Cortex of kidney (tissue), 1 donor: ENCODE results near the gene GLT8D1.

Source experiments
- DNase-seq: peaks from one replicate; lab custom pipeline; 2025; lab: John Stamatoyannopoulos, UW

The GLT8D1 gene

DNA sequence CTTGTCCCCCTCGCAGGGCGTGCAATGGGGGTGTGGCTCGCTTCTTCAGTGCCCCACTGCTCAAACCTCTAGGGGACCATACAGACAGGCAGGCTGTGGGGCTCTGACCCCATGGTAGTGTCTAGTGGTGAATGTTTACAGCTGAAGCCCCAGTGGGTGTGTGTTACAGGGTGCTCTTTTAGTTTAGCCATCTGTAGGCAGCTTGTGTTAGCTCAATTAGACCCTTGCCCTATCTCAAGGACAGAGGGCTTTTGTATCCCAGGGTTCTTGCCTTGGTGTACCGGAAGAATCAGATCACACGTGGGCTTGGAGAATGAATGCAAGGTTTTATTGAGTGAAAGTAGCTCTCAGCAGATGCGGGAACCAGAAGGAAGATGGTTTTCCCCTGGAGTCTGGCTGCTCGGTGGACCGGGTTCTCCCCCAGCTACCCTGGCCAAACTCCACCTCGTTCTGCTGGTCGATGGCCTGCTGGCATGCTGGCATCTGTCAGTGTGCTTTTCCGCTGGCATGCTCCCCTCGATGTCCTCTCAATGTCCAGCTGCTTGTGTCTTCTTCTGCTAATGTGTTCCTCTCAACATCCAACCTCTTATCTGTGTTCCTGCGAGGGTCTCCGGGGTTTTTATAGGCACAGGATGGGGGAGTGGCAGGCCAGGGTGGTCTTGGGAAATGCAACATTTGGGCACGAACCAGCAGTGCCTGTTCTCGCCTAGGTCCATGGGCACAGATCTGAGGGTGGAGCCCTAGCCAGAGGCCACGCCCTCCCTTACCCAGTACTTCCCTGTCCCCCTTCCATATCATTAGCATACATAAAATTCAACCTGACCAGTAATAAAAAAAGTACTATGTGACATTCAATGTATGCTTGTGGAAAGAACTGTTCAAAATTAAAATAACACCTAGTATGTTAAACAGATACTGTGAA lies 7.0 kb upstream of the GLT8D1 start:
- DNase-seq, result no peak

DNA sequence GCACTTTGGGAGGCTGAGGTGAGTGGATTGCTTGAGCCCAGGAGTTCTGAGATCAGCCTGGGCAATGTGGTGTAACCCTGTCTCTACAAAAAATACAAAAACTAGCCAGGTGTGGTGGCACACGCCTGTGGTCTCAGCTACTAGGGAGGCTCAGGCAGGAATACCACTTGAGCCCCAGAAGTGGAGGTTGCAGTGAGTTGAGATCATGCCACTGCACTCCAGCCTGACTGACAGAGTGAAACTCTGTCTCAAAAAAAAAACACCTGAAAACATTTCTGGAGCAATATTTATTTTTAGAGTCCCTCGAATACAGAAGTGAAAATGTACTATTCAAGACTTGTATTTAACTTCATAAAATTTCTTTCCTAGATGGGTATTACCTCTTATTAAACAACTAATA lies 4.9 kb upstream of the GLT8D1 start:
- no peak for DNase-seq

DNA sequence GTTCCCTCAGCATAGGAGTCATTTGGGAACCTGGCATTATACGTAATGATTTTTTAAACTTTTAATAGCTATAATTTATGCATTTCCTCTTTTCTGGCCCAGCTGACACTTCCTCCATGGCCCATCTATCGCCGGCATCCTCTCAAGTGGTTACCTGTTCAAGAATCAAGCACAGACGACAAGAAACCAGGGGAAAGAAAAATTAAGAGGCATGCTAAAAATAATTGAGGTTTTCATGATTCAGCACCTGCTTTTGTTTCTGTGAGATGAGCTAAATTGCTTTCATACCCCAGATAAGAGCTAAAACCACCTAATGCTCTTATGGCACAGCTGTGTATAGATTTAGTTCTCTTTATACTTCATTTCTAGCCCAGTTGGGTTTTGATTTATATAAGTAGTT lies 2.0 kb upstream of the GLT8D1 start:
- no peak for DNase-seq

DNA sequence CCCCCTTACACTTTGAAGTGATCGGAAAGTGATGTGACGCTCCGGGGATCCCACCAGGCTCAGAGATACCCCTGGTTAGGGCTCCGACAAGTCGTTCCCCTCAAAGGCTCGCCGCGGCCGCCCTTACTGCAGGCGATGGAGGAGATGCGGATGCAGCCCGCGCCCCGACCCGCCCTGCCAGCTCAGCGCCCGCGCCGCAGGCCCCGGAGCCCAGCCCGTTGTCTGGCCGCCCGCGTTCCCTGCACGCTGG lies 228 bp downstream of the GLT8D1 start:
- DNase-seq, result no peak

DNA sequence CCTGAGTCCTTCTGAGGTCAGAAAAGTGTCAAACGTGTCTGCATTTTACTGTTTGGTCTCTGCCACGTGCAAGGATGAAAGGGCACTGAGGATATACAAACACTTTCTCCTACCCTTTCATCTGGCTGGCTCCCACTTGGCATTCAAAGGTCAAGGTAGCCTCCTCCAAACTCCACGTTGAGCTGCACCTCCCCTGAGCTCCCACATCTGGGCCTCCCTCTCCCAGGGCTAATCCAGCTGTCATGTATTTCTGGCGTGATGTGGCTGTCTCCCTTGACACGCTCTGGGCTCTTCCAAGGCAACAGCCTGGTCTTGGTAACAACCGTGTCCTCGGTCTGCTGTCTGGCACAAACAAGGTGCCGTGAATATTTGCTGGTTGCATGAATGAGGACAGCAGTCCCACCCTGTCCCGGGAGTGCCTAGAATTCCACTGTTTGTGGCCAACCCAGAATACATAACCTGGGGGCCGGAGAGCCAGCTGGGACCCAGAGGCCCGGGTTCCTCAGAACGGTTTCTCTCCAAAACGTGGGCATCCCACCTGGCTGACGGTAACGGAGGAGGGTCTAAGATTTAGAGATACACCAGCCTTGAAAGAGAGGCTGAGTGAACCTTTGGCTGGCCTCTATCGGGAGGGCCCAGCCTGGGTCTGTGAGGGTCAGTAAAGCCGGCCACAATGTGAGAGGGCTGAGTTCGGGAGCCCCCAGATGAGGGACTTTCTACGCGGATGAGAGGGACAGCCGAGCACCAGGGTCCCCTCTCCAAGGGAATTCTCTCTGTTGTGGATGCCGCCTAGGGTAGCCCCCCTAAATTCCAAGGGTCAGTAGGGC lies 767 bp downstream of the GLT8D1 start:
- DNase-seq, result no peak

DNA sequence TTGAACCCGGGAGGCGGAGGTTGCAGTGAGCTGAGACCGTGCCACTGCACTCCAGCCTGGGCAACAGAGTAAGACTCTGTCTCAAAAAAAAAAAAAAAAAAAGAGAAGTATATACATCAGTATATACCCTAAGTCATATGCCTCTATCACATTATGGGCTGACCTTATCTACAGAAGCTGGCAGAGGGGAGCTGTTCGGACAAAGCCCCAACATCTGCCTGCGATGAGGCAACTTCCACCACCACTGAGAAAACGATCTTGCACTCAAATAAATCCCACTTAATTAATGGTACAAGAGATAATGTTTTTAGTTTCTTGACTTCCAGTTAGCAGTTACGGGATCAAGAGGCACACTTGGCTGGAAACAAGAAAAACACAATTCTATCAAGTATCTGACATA lies 2.2 kb downstream of the GLT8D1 start:
- no peak for DNase-seq

DNA sequence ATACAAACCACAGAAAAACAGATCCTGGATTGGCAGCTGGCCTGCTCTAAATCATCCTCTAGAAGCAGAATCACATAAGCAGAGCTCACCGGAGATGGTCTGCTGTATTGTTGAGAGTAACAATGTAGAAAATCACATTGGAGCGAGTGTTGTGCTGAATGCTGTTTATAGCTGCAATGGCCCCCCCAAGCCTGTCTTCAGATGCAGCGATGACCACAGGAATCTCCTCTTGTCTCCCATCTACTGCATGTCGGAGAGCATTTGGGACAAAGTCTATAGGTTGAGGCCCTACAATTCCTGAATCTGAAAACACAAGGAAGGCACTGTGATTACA lies 8.0 kb downstream of the GLT8D1 start:
- no peak for DNase-seq

DNA sequence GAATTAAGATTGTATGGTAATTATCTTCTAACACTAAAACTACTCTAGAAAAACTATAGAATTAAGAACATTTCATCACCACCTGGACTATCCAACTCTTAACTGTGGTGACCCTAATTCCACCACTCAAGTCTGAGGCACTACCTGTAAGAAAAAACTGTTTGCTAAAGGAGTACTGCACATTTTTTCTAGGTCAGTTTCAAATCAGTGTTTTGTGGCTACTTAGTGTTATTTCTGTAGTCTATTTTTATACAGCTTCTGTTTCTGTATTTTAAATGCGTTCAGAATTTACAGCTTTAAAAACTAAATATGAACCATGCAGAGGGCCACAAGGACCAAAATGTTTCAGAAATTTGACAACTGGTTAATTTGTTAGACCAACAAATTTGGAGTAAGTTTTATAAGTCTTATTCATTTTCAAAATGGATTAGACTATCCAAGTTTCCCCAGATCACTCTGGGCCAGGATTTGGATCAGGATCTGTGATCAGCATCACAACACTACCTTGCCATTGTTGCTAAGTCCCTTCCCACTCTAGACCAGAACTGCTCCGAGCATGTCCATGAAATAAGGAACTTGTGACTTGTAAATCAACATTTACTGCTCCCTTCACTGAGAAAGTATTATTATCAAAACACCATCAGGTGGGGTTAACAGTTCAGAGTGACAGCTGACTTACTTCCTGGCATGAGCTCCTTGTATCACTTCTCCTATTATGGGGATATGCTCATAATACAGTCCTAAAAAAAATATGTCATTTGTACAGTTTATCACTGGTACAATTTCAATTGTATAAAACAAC lies 8.6 kb downstream of the GLT8D1 start:
- DNase-seq, result no peak

DNA sequence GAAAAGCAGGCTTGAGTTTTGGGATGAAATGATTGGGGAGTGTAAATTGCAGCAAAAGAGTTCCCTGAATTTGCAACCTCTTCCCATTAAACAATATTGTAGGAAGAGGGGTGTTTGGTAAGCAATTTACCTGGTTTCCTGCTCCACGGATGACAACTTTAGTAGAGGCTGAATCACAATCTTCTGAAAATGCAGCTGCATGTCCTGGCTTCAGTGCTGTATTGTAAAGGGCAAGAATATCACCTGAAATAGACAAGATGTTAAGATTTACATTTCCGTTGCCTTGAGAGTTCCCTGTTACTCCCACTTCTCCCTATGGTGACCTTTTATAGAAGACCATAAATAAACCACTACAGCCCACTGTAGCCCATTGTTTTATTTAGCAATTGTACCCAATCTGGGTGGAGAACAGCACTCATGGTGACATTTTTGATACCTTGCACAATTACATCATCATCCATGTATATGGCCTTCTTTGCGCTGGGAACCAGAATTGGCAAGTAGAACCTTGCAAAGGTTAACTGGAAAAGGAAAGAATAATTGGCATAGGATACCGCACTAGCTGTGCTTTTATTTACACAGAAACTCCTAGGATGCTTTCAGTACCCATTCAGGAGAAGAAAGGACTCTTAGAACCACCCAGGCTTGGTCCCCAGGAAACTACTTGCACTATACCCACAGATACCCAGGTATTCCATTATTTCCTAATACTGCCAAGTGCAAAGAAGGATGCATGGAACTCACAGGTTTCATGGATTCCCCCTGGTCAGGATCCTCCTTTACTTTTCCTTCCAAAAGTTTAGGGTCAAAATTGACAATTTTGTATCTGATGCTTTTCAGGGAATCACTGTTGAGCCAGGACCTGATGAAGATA lies 9.6 kb downstream of the GLT8D1 start:
- no peak for DNase-seq

DNA sequence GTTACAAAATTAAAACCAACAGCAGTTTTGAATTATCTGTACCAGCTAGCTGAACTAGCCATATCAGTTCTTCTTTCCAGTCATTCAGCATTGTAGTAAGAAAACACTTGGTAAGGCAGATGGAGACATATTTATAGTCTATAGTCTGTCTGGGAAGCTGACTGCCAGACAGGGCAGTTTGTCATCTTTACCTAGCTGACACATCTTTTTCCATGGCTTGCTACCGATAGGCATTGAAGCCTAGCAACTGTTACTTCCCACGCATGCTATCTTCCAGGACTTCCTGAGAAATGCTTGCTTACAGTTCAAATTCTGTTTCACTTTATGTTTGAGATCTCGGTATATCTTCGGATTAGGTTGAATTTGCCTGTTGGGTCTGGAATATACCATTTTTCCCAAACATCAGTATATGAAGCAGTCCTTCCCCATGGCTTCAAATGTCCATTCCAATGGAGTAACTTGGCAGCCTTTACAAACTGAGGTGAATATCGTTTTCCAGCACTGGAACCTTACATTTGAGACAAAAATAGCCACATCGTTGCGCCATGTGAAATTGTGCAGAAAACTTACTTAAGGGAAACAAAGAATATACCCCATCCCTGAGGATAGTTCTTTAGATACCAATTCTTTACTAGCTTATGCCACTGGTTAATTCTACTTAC lies 10.9 kb downstream of the GLT8D1 start:
- no peak for DNase-seq

DNA sequence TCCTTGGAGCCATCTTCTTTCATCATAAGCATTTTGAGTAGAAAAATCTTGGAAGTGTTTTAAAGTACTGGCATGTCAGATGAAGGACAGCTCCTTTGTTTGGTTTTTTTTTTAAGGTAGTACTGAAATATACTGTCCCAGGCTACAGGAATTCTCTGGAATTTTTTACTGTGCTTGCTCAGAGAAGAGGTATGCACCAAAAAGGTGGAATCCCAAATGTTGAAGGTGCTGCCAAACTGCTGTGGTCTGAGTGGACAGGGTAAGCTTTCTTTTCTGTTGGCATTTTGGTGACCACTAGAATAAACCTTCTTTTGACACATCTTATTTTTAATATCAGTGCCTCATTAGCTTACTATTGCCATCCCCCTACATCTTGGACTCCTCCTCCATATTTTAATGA lies 12.5 kb downstream of the GLT8D1 start:
- DNase-seq, result no peak

DNA sequence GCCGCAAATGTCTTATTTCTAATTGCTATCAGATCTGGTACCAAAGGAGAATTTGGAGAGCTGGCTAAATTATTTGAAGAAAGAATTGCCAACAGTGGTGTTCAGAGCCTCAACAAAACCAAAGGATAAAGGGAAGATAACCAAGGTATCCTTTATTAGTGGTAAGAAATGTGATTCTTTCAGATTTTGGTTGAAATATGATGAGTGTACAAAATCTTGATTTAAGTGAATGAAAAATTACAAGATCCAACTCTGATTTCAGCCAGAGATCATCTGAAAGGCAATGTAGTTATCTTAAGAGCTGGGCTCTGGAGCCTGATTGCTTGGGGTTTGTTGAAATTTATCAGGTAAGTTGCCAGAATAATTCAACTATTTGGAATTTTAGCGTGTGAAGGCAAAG lies 15.0 kb downstream of the GLT8D1 start:
- DNase-seq, result no peak

DNA sequence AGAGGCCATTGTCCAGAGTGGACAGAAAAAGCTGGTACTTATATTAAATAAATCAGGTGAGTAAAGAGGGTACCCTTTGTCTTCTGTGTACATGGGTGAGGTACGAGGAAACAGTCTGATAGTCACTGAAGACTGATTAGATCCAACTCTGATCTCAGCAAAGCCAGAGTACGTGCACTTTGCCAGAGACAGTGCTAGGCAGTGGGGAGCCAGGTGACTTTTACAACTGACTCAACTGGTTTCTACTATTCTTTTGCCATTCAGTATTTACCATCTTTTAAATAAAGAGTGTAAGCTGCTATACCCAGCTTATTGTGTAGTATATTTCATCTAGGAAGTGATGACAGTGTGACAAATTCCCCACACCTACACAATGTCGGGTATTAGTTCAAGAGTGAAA lies 16.4 kb downstream of the GLT8D1 start:
- no peak for DNase-seq

DNA sequence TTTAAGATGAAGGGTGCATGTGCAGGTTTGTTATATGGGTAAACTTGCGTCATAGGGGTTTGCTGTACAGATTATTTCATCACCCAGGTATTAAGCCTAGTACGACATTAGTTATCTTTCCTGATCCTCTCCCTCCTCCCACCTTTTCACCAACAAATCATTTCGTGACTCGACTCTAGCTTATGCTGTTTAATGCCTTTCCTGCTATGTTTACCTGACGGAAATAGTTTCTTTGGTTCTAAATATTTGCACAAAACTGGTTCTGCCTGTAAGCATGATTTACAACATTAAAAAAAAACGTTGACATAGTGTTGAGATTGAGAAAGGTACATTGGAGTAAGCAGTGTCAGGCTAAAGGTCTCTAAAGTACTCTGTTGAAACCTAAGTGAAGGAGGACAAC lies 17.3 kb downstream of the GLT8D1 start:
- DNase-seq, result no peak

DNA sequence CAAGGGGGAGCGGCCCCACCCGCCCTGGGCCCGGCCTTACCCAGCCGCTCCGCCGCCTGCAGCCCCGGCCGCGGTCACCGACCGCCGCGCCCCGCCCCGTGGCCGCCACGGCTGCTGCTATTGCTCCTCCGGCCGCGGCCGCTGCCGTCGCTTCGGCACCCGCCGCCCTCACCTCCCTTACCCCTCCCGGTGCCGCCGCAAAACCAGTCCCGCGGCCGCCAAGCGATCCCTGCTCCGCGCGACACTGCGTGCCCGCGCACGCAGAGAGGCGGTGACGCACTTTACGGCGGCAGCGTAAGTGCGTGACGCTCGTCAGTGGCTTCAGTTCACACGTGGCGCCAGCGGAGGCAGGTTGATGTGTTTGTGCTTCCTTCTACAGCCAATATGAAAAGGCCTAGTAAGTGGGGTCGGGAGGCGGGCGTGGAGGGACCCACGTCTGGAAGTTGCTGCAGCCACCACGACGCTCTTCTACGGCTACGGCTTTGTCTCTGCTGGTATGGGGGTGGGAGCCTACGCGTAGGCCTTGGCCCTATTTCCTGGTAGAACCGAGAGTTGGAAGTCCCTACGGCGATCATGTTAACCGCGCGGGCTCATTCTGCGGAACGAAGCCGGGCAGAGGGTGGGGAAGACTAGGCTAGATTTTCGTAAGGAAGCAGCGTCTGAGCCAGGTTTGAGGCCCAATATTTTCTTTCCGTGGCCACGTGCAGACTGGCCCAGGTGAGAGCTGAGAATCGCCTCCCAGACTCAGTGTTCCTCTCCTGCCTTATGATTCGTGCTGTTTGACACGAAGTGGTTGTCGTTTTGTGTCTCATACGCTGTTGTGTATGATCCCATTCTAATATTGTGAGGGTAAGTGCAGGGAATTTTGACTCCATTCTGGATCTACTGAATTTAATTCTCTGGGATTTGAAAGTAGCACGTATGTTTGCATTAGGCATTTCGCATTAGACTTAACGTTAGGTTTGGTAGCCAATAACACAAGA lies 19.6 kb downstream of the GLT8D1 start, which contains the start of the genes GNL3 and PBRM1:
Gene GNL3, plus strand, starts transcription at position 324 of the 983 bp plus-strand sequence. Its CDS starts 61 bp downstream, at position 385.
Gene PBRM1, minus strand, starts transcription at position 205 of the 983 bp plus-strand sequence.
- DNase-seq, result peak; percentile 61

DNA sequence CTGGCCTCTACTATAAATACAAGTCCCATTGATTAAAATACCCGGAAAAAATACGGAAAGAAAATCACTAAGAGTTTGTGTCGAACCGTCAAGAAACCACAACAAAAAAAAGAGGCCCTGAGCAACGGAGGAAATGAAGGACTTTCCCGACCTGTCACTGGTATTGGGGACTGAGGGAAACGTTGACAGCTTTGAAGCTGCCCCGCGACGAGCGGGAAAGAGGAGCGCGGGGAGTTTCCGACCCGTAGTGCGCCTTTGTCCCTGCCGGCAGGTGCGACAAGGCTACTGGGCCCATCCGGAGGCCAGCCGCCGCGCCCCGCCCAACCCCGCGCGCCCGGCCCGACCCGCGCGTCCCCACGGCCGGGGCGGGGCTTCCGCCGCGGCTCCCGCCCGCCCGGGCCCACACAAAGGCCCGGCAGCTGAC lies 20.3 kb downstream of the GLT8D1 start:
- DNase-seq, result peak; percentile 19

DNA sequence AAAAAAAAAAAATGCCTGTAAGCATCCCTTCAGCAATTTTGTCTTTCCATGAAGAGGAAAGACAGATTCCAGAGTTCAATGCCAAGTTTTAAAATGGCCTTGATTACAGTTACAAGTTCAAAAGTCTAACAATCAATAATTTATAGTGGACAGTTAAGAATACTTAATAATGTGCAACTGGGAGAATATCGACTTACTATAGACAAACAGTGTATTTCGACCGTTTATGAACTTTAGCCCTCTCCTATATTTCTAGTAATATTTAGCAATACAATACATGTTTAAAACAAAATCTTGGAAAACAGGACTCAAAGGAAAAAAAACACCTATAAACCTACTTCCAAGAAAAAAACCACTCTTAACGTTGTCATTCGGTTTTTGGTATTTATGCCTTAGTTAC lies 21.4 kb downstream of the GLT8D1 start:
- DNase-seq, result no peak

DNA sequence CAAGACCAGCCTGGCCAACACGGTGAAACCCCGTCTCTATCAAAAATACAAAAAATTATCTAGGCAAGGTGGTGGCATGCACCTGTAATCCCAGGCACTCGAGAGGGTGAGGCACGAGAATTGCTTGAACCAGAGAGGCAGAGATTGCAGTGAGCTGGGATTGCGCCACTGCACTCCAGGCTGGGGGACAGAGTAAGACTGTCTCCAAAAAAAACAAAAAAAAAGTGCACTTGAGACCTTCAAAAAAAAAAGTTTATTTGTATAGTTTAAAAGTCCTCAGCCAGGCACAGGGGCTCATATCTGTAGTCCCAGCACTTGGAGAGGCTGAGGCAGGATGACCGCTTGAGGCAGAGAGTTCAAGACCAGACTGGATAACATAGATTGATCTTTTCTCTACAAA lies 22.0 kb downstream of the GLT8D1 start:
- DNase-seq, result no peak

DNA sequence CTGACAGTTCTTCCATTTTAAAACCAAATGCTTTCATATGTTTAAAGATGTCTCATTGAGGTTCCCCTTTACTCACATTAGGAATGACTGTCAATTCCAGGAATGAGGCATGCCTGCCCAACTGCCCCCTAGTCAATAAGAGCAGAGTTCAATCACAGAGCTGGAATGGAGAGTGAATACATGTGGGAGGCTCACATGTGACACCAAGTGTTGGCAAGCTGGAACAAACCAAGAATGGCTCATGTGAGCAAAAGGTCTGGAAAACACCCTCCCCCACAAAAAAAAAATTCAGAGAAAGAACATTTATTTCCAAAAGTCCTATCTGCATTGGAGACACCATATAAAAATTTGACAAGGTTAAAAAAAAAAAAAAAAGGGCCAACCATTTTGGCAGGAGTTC lies 23.6 kb downstream of the GLT8D1 start:
- DNase-seq, result no peak

DNA sequence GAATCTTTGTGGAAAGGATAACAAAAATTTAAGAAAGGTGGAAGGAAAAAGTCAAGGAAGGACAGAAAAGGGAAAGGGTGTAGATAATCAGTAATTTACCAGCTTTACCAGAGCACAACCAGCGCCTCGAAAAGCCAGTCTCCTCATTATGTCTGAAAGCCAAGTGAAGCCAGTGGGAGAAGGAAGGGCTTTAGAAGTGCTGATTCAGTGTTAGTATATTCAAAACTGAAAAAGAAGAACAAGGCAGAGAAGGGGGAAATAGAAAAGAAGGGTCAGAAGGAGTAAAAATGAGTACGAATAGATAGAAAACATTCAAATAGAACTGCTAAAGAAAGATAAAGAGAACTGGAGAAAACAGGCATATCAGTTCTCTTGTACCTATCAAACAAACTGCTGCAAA lies 24.0 kb downstream of the GLT8D1 start:
- DNase-seq, result no peak
